Kidney (tissue), 14 donors: ENCODE results near the gene PGAP6. TPM values are rescaled to one million over a fixed set of nuclear protein-coding genes. Genes with fewer than 3 reads are reported as not detected.

ENCODE experiments used
- DNase-seq, 5 donors: peaks; one replicate each; pipeline ENCODE4 v3.0.0-alpha.2; 2013 to 2020
- FAIRE-seq: peaks from 2 replicates; lab custom pipeline; 2012; peaks lifted over from hg19 to GRCh38; lab: Jason Lieb, UNC
- H3K27ac ChIP-seq, 2 donors: one replicate each; pipeline ENCODE4 v1.7.0; 2013; ENCODE audit warnings: low read depth in 2 of 2, low read length in 2 of 2, inconsistent platforms in 1 of 2
- H3K27me3 ChIP-seq: one replicate; pipeline ENCODE4 v1.7.1; 2013; ENCODE audit warnings: low read length, inconsistent platforms; ENCODE audit not compliant: control insufficient read depth, insufficient read depth
- H3K36me3 ChIP-seq, 3 donors: one replicate each; pipeline versions ENCODE4 v1.7.0 to v1.7.1; 2013; ENCODE audit warnings: low read length in 3 of 3, control low read depth in 1 of 3, inconsistent platforms in 1 of 3; ENCODE audit not compliant: insufficient read depth in 3 of 3, control insufficient read depth in 2 of 3
- H3K4me1 ChIP-seq, 3 donors: one replicate each; pipeline versions ENCODE4 v1.7.0 to v1.7.1; 2013; ENCODE audit warnings: low read length in 3 of 3, inconsistent platforms in 1 of 3, low read depth in 1 of 3; ENCODE audit not compliant: control insufficient read depth in 2 of 3, insufficient read depth in 2 of 3
- H3K4me3 ChIP-seq, 3 donors: one replicate each; pipeline versions ENCODE4 v1.7.0 to v1.8.1; 2013; ENCODE audit warnings: low read length in 3 of 3, control low read depth in 1 of 3, inconsistent platforms in 1 of 3
- H3K9ac ChIP-seq, 3 donors: one replicate each; pipeline versions ENCODE4 v1.7.0 to v1.7.1; 2013; ENCODE audit warnings: low read length in 3 of 3, control low read depth in 1 of 3, inconsistent platforms in 1 of 3
- H3K9me3 ChIP-seq, 3 donors: one replicate each; pipeline versions ENCODE4 v1.7.0 to v1.7.1; 2013; ENCODE audit warnings: low read length in 3 of 3, control low read depth in 1 of 3, inconsistent platforms in 1 of 3; ENCODE audit not compliant: control insufficient read depth in 2 of 3, insufficient read depth in 1 of 3
- intact Hi-C: fragments of 100-400 bp; cut with DNase I; formaldehyde crosslinking; loops from one replicate; pipeline ENCODE4 v1.11.1; 2022
- polyA plus RNA-seq: library from polyadenylated mRNA; stranded (reverse); fragments of 350-450 nt; fragmentation: Illumina TruSeq; extraction: RNeasy Lipid Tissue Mini Kit (QIAGEN cat#74804); gene quantifications from one replicate; pipeline ENCODE4 v1.2.3, GENCODE V29; 2014; ENCODE audit warnings: low read depth, low replicate concordance; ENCODE audit not compliant: insufficient read depth
- total RNA-seq: library from RNA; stranded (reverse); fragmentation: NEBNext Ultra II Directional; extraction: Animal tissue kit (Norgen Biotek cat#: 25700); gene quantifications from one replicate; pipeline ENCODE4 v1.2.1, GENCODE V29; 2021
- TF ChIP-seq, protein P1 (sequence below): IDR thresholded peaks from 3 replicates; pipeline ENCODE4 v1.5.1; 2012; ENCODE audit warnings: mild to moderate bottlenecking, moderate library complexity, borderline replicate concordance; ENCODE audit not compliant: insufficient read depth; ENCODE audit errors: extremely low read depth
- donor health status: control.
- donor health status: control.
- donor health status: control.
- donor health status: control.
- donor health status: control.
- donor health status: DM: yes; HTN: yes; CAD: no.
- donor health status: Normal renal cell carcinoma (clear cell type).

Gene PGAP6
- total and polyA plus RNA-seq, 2 donors from 2014 or later, result 65.0 to 144 TPM

DNA sequence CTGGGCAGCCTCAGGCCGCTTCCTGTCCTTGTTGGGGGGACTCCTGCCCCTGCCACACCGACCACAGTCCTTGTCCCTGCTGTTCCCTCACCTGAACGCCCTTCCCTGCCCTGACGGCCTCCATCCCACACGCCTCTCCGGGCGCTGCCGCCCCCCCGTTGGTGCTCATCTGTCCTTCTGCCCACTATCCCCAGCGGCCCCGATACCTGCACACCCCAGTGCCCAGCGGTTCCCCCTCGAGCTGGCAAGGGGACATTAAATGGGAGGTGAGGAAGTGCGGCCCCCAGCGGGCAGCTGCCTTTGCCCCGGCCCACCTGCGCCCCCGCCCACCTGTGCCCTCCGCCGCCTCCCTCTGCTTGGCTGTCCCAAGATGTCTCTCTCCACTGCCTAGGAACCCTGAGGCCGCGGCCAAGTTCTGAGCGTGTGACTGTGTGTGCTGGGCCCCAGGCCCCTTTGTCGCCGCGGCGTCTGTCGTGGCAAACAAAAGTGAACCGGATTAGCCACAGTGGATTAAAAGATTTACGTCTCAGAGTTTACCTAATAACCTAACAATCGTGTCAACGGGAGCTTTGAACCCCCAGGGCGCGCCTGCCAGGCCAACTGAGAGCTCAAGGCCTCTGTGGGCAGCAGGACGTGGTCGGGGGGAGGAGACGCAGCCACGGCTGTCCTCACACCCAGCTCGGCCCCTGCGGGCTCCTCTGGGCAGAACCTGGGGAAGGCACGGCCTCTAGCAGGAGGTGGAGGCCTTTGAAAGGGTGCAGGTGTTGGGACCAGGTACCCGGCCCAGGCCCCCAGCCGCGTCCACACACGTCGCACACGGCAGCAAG is 21.7 kb downstream of the PGAP6 start:
- Histone ChIP-seq H3K27me3 (no peaks in the 10 kb centered on the region), H3K9ac (no peak overlapping the region), H3K4me1 (peaks cover 0 to 13% (median 0%) of the 10 kb centered on the region in 3 donors), H3K36me3 (no peaks in the 10 kb centered on the region), H3K27ac (no peak overlapping the region), H3K9me3 (no peaks in the 10 kb centered on the region), H3K4me3 (no peak overlapping the region)
- intact Hi-C loops, result no loop called here
- TF ChIP-seq, protein P1, sequence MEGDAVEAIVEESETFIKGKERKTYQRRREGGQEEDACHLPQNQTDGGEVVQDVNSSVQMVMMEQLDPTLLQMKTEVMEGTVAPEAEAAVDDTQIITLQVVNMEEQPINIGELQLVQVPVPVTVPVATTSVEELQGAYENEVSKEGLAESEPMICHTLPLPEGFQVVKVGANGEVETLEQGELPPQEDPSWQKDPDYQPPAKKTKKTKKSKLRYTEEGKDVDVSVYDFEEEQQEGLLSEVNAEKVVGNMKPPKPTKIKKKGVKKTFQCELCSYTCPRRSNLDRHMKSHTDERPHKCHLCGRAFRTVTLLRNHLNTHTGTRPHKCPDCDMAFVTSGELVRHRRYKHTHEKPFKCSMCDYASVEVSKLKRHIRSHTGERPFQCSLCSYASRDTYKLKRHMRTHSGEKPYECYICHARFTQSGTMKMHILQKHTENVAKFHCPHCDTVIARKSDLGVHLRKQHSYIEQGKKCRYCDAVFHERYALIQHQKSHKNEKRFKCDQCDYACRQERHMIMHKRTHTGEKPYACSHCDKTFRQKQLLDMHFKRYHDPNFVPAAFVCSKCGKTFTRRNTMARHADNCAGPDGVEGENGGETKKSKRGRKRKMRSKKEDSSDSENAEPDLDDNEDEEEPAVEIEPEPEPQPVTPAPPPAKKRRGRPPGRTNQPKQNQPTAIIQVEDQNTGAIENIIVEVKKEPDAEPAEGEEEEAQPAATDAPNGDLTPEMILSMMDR, result no peak
- DNase-seq (peak in 2 of 5 donors; percentile 46 to 75), FAIRE-seq (no peak)

DNA sequence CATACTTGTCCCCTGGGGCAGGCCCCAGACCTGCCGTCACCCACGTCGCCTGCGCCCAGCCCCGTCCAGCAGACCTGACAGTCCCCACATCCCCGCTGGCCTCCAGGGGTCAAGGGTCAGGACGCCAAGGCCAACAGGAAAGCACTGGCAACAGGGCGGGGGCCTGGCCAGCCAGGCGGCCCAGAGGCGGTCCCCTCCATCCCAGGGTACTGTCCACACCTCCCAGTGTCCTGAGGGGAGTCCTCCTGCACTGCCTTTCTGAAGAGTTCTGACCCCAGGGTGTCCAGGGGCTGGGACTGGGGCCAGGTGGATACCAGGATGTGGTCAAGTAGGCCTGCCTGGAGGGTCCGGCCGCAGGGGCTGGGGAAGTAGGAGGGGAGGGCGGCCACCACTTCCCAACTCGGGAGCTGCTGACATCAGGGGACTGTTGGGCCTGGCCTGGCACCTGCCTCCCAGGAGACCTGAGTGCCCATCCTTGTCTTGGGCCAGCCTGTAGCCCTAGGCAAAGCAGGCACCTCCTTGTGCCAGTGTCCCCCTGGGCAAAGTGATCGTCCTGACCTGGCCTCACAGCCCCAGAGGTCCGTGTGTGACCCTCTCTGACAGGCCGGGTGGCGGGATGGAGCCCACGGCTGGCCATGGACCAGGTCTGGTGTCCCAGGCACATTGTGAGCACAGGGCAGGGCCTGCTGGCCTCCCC is 22.6 kb downstream of the PGAP6 start:
- no peak overlapping the region for H3K27ac ChIP-seq
- DNase-seq (peak in 2 of 5 donors; percentile 54 to 80), FAIRE-seq (no peak)
- intact Hi-C loops, result no loop called here
- TF ChIP-seq, protein P1, result no peak
- H3K4me1 ChIP-seq, result peaks cover 0 to 6% (median 0%) of the 10 kb centered on the region in 3 donors
- no peaks in the 10 kb centered on the region for H3K27me3 ChIP-seq
- no peaks in the 10 kb centered on the region for H3K36me3 ChIP-seq
- no peak overlapping the region for H3K9ac ChIP-seq
- H3K9me3 ChIP-seq, result no peaks in the 10 kb centered on the region
- H3K4me3 ChIP-seq, result no peak overlapping the region

DNA sequence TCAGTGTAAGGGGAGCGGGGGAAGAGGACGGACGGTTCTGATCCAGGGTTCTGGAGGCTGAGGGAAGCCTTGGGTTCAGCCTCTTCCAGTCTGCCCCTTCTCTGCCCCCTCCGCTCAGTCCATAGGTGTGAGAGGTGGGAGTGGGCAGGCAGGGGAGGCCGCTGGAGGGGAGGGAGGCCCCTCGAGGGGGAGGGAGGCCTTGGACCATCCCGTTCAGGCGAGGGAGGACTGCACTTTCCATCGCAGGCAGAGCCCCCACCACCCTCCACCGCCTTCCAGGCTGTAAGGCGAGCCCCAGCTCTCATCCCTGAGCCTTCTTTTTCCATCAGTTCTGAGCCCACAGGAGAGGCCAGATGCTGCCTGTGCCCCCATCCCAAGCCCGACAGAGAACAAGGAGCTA is 25.0 kb downstream of the PGAP6 start:
- Histone ChIP-seq H3K9ac (no peak overlapping the region), H3K36me3 (no peaks in the 10 kb centered on the region), H3K4me1 (peaks cover 0 to 4% (median 0%) of the 10 kb centered on the region in 3 donors), H3K4me3 (no peak overlapping the region), H3K9me3 (no peaks in the 10 kb centered on the region), H3K27ac (no peak overlapping the region), H3K27me3 (no peaks in the 10 kb centered on the region)
- TF ChIP-seq, protein P1, result no peak
- DNase-seq, result peak in 3 of 5 donors; percentile 26 to 63 (median 50)
- no peak for FAIRE-seq
- intact Hi-C loops, result no loop called here
